CD4-positive, alpha-beta T cell (primary cell): Measurements from ENCODE around the gene SPRTN. TPM values are rescaled to one million over a fixed set of nuclear protein-coding genes. Genes with fewer than 3 reads are reported as not detected.

ENCODE experiments used
- ATAC-seq: fragments of 200-7000 bp; cut with Tn5 transposase; one replicate; pipeline ENCODE4 v1.10.0; 2022; ENCODE audit warnings: mild to moderate bottlenecking; ENCODE audit not compliant: poor library complexity
- CTCF ChIA-PET: fragments of 350-600 bp; sonication (Branson Sonifier 250); formaldehyde crosslinking; loops from one replicate; lab custom pipeline; 2021; ENCODE audit warnings: antibody characterized with exemption, inconsistent platforms; lab: Charles Lee
- POLR2A ChIA-PET: fragments of 350-600 bp; sonication (Branson Sonifier 250); formaldehyde crosslinking; loops from one replicate; lab custom pipeline; 2021; ENCODE audit warnings: antibody characterized with exemption, inconsistent platforms; lab: Charles Lee
- DNase-seq, 14 experiments: peaks; one replicate each; pipeline ENCODE4 v3.0.0-alpha.2; 2013 to 2020; ENCODE audit warnings: mixed read lengths in 2 of 14
- H3K27ac ChIP-seq, 2 donors: one replicate each; pipeline versions ENCODE4 v1.5.1 to v1.7.0; 2013; ENCODE audit warnings: low read length in 2 of 2, low read depth in 1 of 2, mild to moderate bottlenecking in 1 of 2
- H3K27me3 ChIP-seq, 2 experiments: 1 replicate in 1 of 2; 2 replicates in 1 of 2; pipeline versions ENCODE4 v1.6.1 to v1.7.0; 2013; ENCODE audit warnings: low read length in 2 of 2, control low read depth in 1 of 2, mild to moderate bottlenecking in 1 of 2, moderate library complexity in 1 of 2; ENCODE audit not compliant: insufficient read depth in 2 of 2, control insufficient read depth in 1 of 2
- H3K36me3 ChIP-seq: one replicate; pipeline ENCODE4 v1.6.1; 2013; ENCODE audit warnings: low read length, control low read depth; ENCODE audit not compliant: insufficient read depth
- H3K4me1 ChIP-seq: one replicate; pipeline ENCODE4 v1.6.1; 2013; ENCODE audit warnings: low read length, control low read depth; ENCODE audit not compliant: insufficient read depth
- H3K4me3 ChIP-seq: one replicate; pipeline ENCODE4 v1.5.1; 2013; ENCODE audit warnings: mild to moderate bottlenecking, low read length, moderate library complexity
- H3K9me3 ChIP-seq, 2 experiments: 1 replicate in 1 of 2; 2 replicates in 1 of 2; pipeline versions ENCODE4 v1.6.1 to v1.7.0; 2013; ENCODE audit warnings: low read length in 2 of 2, mild to moderate bottlenecking in 2 of 2, control low read depth in 1 of 2, moderate library complexity in 1 of 2; ENCODE audit not compliant: control insufficient read depth in 1 of 2, insufficient read depth in 1 of 2
- H3K27ac Mint-ChIP-seq: one replicate; pipeline ENCODE4 v1.8.0; 2020; ENCODE audit warnings: mixed read lengths
- H3K27me3 Mint-ChIP-seq: one replicate; pipeline ENCODE4 v1.8.0; 2021; ENCODE audit warnings: mixed read lengths
- H3K36me3 Mint-ChIP-seq: one replicate; pipeline ENCODE4 v1.8.0; 2021; ENCODE audit warnings: low read depth, mixed read lengths
- H3K4me1 Mint-ChIP-seq: one replicate; pipeline ENCODE4 v1.8.0; 2021; ENCODE audit warnings: low read depth, mixed read lengths
- H3K4me3 Mint-ChIP-seq: one replicate; pipeline ENCODE4 v1.8.0; 2020; ENCODE audit warnings: mild to moderate bottlenecking, mixed read lengths
- H3K9me3 Mint-ChIP-seq: one replicate; pipeline ENCODE4 v1.8.0; 2020; ENCODE audit warnings: mixed read lengths
- intact Hi-C, 2 experiments: fragments of 100-400 bp; cut with DNase I in 1 of 2; cut with micrococcal nuclease in 1 of 2; formaldehyde crosslinking; loops; one replicate each; pipeline versions ENCODE4 v1.15.1 to v1.9.0; 2023 to 2025; cut with DNase I, micrococcal nuclease
- total RNA-seq, 174 experiments: library from RNA in 2 of 174; stranded (reverse) in 2 of 174; gene quantifications; one replicate each; pipeline ENCODE4 v1.2.3 and lab custom pipeline; 2021 to 2026
- TF ChIP-seq, protein P1 (sequence below): fragments of 200-600 bp; IDR thresholded peaks from one replicate; pipeline ENCODE4 v1.8.0; 2022; ENCODE audit warnings: antibody characterized with exemption, mild to moderate bottlenecking

The SPRTN gene
- total RNA-seq, 2 experiments from 2014 or later: 27.7 to 30.9 TPM

DNA sequence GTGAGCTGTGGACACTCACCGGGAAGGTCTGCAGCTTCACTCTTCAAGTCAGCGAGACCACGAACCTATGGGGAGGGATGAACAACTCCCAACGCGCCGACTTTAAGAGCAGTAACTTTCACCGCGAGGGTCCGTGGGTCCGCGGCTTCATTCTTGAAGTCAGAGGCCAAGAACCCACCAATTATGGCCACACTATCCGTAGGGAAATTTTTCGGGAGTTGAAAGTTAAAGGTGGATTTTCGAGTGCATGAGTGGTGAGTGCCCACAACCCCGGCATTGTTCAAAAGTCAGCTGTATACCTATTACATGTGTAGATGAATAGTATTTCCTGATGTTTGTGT, 20.1 kb upstream of the SPRTN start:
- no peaks in the 10 kb centered on the region for H3K27me3 ChIP-seq
- H3K4me3 Mint-ChIP-seq: no peak overlapping the region
- no peaks in the 10 kb centered on the region for H3K27me3 Mint-ChIP-seq
- TF ChIP-seq, protein P1, sequence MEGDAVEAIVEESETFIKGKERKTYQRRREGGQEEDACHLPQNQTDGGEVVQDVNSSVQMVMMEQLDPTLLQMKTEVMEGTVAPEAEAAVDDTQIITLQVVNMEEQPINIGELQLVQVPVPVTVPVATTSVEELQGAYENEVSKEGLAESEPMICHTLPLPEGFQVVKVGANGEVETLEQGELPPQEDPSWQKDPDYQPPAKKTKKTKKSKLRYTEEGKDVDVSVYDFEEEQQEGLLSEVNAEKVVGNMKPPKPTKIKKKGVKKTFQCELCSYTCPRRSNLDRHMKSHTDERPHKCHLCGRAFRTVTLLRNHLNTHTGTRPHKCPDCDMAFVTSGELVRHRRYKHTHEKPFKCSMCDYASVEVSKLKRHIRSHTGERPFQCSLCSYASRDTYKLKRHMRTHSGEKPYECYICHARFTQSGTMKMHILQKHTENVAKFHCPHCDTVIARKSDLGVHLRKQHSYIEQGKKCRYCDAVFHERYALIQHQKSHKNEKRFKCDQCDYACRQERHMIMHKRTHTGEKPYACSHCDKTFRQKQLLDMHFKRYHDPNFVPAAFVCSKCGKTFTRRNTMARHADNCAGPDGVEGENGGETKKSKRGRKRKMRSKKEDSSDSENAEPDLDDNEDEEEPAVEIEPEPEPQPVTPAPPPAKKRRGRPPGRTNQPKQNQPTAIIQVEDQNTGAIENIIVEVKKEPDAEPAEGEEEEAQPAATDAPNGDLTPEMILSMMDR: no peak
- no peak for ATAC-seq
- H3K9me3 Mint-ChIP-seq: no peaks in the 10 kb centered on the region
- no peaks in the 10 kb centered on the region for H3K4me1 Mint-ChIP-seq
- no peaks in the 10 kb centered on the region for H3K36me3 Mint-ChIP-seq
- H3K4me3 ChIP-seq: no peak overlapping the region
- CTCF ChIA-PET: no interaction called here
- no peaks in the 10 kb centered on the region for H3K36me3 ChIP-seq
- no peak overlapping the region for H3K27ac ChIP-seq
- H3K9me3 ChIP-seq: no peaks in the 10 kb centered on the region
- POLR2A ChIA-PET: interaction anchor here (1.1 to 1.5 kb wide), 2 partner anchors 18 to 20 kb away, joined by 3 read pairs; partner anchors contain the start of genes EXOC8 and SPRTN
- H3K27ac Mint-ChIP-seq: no peak overlapping the region
- intact Hi-C loops: no loop called here
- no peak for DNase-seq
- no peaks in the 10 kb centered on the region for H3K4me1 ChIP-seq

DNA sequence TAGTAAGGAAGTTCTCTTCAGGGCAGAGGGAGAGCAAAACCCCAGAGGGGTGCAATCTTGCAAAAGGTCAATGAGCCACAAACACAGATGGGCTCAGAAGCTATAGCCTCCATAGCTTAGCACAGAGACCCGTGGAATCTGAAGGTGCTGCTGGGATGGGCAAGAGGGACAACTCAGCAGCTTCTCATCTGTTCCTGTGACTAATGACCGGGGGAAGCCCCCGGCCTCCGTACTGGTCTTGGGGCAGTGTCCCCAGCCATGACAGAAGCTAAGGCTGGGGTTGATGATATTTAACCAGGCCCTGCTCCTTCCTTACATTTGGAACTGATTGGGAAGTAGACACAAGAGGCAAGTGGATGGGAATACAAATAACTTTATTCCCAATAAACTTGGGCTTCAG, 19.5 kb upstream of the SPRTN start:
- no peak overlapping the region for H3K27ac Mint-ChIP-seq

DNA sequence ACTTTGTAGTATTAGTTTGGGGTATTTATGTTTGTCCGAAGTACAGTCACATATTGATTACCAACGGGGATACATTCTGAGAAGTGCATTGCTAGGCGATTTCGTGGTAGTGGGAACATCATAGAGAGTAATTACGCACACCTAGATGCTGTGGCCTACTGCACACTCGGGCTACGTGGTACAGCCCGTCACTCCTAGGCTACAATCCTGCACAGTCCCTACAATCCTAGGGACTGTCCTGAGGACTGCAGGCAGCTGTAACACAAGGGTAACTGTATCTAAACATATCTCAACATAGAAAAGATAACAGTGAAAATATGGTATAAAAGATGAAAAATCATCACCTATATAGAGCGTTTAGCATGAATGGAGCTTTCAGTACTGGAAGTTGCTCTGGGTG, 19.0 kb upstream of the SPRTN start:
- ATAC-seq (no peak), DNase-seq (no peak)
- Mint-ChIP-seq H3K4me1 (no peaks in the 10 kb centered on the region), H3K4me3 (no peak overlapping the region), H3K36me3 (no peaks in the 10 kb centered on the region), H3K27me3 (no peaks in the 10 kb centered on the region), H3K9me3 (no peaks in the 10 kb centered on the region), H3K27ac (no peak overlapping the region)
- H3K4me1 ChIP-seq: no peaks in the 10 kb centered on the region
- H3K27ac ChIP-seq: no peak overlapping the region
- no peaks in the 10 kb centered on the region for H3K36me3 ChIP-seq
- no peaks in the 10 kb centered on the region for H3K9me3 ChIP-seq
- CTCF ChIA-PET: no interaction called here
- intact Hi-C loops: no loop called here
- no peak overlapping the region for H3K4me3 ChIP-seq
- H3K27me3 ChIP-seq: no peaks in the 10 kb centered on the region
- POLR2A ChIA-PET: no interaction called here
- TF ChIP-seq, protein P1: no peak

More for the DNA sequence above, 19.5 kb upstream of the SPRTN start:
- ChIA-PET CTCF (no interaction called here), POLR2A (interaction anchor here (1.1 to 1.5 kb wide), 2 partner anchors 17 to 19 kb away, joined by 3 read pairs; partner anchors contain the start of genes EXOC8 and SPRTN)
- H3K27me3 Mint-ChIP-seq: no peaks in the 10 kb centered on the region
- H3K9me3 Mint-ChIP-seq: no peaks in the 10 kb centered on the region
- Histone ChIP-seq H3K4me3 (no peak overlapping the region), H3K27ac (no peak overlapping the region), H3K27me3 (no peaks in the 10 kb centered on the region), H3K9me3 (no peaks in the 10 kb centered on the region), H3K4me1 (no peaks in the 10 kb centered on the region), H3K36me3 (no peaks in the 10 kb centered on the region)
- no peak for ATAC-seq
- intact Hi-C loops: no loop called here
- TF ChIP-seq, protein P1: no peak
- H3K36me3 Mint-ChIP-seq: no peaks in the 10 kb centered on the region
- no peaks in the 10 kb centered on the region for H3K4me1 Mint-ChIP-seq
- DNase-seq: no peak
- H3K4me3 Mint-ChIP-seq: no peak overlapping the region
